OCI-LY7 (cell line): ENCODE measurements around the gene SPDYE3.
"Not testable (repeated sequence)": the region's sequence is repeated elsewhere in the genome, so short reads cannot be mapped to it uniquely, and the experiment has no call there.

ENCODE experiments used
- EZH2phosphoT487 ChIP-seq: fragments of 200-600 bp; sonication (generic); IDR thresholded peaks from 2 replicates; pipeline ENCODE4 v1.6.1; 2018; ENCODE audit warnings: low read depth, borderline replicate concordance, mild to moderate bottlenecking, mixed run types, antibody characterized with exemption, low read length, moderate library complexity, mixed read lengths
- TF ChIP-seq, protein P1 (sequence below): fragments of 200-600 bp; sonication (generic); conservative IDR thresholded peaks from 2 replicates; pipeline ENCODE4 v1.5.1; 2014; ENCODE audit warnings: mild to moderate bottlenecking, antibody characterized with exemption, low read length, moderate library complexity, mixed read lengths

DNA sequence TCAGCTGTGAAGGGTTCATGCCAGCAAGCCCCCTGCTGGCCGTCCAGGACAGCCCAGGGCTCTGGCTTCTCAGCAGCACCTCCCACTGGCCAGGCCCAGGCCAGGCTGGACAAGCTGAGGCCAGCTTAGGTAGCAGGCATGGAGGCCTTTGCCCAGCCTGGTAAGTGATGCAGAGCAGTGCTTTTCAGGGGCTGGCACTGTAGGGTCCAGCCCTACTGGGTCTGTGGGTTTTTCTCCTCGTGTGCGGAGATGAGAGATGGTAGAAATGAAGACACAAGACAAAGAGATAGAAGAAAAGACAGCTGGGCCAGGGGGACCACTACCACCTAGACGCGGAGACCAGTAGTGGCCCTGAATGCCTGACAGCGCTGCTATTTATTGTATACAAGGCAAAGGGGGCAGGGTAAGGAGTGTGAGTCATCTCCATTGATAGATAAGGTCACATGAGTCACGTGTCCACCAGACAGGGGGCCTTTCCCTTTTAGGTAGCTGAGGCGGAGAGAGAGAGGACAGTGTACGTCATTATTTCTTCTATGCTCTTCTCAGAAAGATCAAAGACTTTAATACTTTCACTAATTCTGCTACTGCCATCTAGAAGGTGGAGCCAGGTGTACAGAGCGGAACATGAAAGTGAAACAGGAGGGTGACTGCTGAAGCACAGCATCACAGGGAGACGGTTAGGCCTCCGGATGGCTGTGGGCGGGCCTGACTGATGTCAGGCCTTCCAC lies 37.2 kb downstream of the SPDYE3 start:
- TF ChIP-seq, protein P1, sequence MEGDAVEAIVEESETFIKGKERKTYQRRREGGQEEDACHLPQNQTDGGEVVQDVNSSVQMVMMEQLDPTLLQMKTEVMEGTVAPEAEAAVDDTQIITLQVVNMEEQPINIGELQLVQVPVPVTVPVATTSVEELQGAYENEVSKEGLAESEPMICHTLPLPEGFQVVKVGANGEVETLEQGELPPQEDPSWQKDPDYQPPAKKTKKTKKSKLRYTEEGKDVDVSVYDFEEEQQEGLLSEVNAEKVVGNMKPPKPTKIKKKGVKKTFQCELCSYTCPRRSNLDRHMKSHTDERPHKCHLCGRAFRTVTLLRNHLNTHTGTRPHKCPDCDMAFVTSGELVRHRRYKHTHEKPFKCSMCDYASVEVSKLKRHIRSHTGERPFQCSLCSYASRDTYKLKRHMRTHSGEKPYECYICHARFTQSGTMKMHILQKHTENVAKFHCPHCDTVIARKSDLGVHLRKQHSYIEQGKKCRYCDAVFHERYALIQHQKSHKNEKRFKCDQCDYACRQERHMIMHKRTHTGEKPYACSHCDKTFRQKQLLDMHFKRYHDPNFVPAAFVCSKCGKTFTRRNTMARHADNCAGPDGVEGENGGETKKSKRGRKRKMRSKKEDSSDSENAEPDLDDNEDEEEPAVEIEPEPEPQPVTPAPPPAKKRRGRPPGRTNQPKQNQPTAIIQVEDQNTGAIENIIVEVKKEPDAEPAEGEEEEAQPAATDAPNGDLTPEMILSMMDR, result peak; percentile 80
- not testable (repeated sequence) for TF ChIP-seq EZH2phosphoT487
